ENCODE measurements around the gene CKLF.
"Not testable (repeated sequence)": the region's sequence is repeated elsewhere in the genome, so short reads cannot be mapped to it uniquely, and the experiment has no call there.

The CKLF gene, protein sequence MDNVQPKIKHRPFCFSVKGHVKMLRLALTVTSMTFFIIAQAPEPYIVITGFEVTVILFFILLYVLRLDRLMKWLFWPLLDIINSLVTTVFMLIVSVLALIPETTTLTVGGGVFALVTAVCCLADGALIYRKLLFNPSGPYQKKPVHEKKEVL

GRCh38 chr16:66552286-66553177 lies at the start of gene CKLF:
Gene CKLF, plus strand, starts transcription at chr16:66552576. Its CDS starts 140 bp downstream, at chr16:66552716.
- peak; percentile 71 for DNase-seq

- DNase-seq = no peak
Measured at GRCh38 chr16:66503030-66503429, 49.3 kb upstream of the CKLF start.

- DNase-seq = no peak
Measured at GRCh38 chr16:66503612-66504011, 48.8 kb upstream of the CKLF start.

- DNase-seq = no peak
Measured at GRCh38 chr16:66507731-66508239, 44.6 kb upstream of the CKLF start.

DNA sequence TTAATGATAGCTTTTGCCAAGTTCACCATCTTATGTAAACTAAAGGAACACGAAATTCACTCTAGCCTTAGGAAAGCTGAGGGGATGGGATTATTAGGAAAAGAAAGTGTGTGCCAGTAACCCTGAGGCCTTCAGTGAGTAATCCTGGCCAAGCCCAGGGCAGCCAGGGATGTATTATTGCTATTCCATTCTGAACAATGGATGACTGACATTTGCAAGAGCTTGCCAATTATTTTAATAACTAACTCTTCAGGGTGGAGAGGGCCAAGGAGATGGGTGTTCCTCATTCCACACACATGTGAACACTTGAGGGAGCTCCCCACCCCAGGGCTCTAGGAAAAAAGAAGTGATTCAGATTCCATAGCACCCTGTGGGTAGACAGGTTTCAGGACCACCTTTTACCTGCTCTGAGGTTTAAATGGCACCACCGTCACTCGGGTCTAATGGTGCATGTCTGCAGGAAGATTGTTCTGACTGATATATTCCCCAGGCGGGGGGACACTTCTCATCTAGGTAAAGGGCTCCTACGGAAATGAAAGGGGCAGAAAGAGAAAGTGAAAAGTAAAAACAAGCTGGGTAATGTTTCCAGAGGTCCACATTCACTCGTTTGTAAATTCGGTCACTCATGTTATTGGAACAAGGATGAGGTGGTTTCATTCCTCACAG lies 44.0 kb upstream of the CKLF start:
- DNase-seq = no peak

GRCh38 chr16:66508914-66509496 lies 43.4 kb upstream of the CKLF start:
- no peak for DNase-seq

DNA sequence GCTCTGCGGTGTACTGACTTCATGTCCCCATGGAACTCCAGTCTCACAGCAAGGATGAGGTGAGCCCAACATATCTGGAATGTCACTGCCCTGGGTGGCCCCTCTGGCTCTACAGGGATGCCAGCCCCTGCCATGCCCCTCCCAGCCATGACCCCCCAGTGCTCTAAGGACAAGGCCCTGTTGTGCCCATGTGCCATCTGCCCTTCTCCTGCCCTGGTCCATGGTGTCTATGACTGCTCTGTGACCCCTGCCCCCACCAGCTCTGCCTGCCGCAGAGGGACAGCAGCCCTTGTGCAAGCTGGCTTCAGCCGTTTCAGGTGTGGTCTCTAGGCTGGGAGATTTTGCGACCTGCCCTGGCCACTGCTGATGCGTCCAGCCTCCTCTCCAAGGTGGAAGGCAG lies 42.8 kb upstream of the CKLF start:
- DNase-seq = no peak

DNA sequence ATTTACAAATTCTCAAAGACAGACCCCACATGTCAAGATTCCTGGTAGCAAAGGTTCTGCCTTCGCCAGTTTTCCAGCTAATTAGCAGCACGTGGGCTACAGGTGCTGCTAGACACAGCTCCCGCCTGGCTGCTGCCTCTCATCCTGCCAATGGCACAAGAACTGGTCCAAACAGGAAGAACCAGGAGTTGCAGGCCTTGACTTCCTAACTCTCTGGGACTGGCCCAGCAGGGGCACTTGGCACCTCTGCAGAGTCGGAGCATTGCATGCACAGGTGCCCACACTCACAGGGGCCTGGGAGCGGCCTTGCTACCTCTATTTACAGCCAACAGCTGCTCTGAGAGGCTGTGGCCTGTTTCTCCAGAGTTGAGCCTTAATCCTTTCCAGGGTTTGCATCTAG lies 42.1 kb upstream of the CKLF start:
- no peak for DNase-seq

DNA sequence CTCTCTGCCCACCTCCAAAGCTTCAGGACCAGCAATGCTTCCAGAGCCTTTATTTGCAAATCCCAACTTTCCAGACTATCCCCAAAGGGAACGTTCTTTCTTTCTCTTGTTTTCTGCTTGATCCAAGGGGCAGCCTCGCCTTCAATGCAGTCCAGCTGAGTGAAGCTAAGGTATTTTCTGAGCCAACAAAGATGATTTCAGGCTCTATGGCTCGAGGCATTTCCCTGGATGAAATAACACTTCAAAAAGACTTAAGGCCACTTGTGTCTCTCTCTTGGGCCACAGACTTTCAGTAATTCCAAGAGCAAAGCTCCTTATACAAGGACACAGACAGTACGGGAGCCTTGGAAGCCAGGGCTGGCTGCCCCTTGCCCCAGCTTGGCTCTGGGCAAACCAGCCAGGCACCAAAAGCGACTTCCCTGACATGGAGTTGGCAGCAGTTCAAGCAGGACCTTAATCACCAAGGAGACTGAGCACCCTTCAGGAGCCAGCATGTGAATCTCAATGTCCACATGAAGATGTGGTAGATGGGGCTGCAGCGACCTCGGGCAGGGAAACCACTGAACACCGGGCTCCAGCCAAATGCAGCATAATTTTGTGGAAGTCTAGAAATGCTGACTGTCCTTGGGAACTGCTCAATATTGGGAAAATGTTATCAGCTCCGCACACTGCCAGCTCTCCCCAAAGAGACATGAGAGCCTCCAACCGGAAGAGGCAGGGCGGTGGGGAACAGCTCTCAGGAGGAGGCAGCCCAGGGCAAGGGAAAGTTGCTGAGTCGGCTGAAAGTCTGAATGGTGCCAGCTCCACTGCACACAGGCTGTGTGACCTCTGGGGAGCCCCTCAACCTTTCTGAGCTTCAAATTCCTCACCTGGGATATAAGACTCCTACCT lies 41.4 kb upstream of the CKLF start:
- no peak for DNase-seq

DNA sequence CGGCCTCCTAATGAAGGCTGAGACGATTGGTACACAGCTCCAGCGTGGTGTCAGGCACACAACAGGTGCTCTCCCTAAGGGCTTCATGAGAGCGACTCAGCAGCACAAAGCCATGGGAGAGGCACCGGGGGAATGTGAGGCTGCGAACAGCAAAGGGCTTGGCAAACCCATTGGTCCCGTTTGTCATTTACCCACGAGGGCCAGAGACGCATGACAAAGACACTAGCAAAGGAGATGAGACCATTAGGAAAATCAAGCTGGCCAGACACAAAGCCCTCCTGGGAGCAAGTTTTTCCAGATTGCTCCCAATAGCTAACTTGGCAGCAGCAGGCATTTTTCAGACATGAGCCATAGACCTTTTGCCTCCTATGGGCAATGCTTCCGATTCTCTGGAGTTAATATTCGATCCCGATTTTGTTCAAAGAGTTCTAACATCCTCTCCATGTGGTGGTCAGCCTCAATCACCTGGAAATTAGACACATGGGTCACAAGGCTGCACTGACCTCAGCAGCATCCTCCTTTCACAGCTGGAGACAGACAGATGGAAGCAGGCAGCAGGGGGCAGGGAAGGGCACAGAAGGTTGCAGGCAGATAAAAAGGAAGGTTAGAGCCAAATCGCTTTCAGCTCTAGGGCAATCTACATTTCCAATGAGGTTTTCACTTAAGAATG lies 40.6 kb upstream of the CKLF start:
- no peak for DNase-seq

- no peak for DNase-seq
Measured at GRCh38 chr16:66512272-66513110, 39.9 kb upstream of the CKLF start.

- no peak for DNase-seq
Measured at GRCh38 chr16:66513111-66513723, 39.2 kb upstream of the CKLF start.

- DNase-seq = not testable (repeated sequence)
Measured at GRCh38 chr16:66514391-66514790, 38.0 kb upstream of the CKLF start.

- not testable (repeated sequence) for DNase-seq
Measured at GRCh38 chr16:66514980-66515595, 37.3 kb upstream of the CKLF start.

- no peak for DNase-seq
Measured at GRCh38 chr16:66515596-66516508, 36.5 kb upstream of the CKLF start.

GRCh38 chr16:66516509-66516807 lies 35.9 kb upstream of the CKLF start:
- DNase-seq = no peak

- peak; percentile 71 for DNase-seq
Measured at GRCh38 chr16:66516808-66517585, 35.4 kb upstream of the CKLF start.

Measured in NCI-H774 (cell line).